HG03558 (cell line): Measurements from ENCODE around the gene LMX1A.

ENCODE experiments used
- ATAC-seq: cut with Tn5 transposase; IDR thresholded peaks from one replicate; pipeline ENCODE4 v1.9.1; 2021; ENCODE audit warnings: moderate number of reproducible peaks; ENCODE audit not compliant: unreplicated experiment; ENCODE audit errors: extremely low read depth

LMX1A gene

GRCh38 chr1:165174491-165174890 is 182.0 kb downstream of the LMX1A start:
- ATAC-seq: no peak

- no peak for ATAC-seq
Observed at GRCh38 chr1:165173818-165174217, 182.7 kb downstream of the LMX1A start.

GRCh38 chr1:165173409-165173808 is 183.1 kb downstream of the LMX1A start:
- no peak for ATAC-seq

GRCh38 chr1:165172666-165173065 is 183.8 kb downstream of the LMX1A start:
- no peak for ATAC-seq

- no peak for ATAC-seq
Observed at GRCh38 chr1:165169729-165170128, 186.8 kb downstream of the LMX1A start.

GRCh38 chr1:165169028-165169427 is 187.5 kb downstream of the LMX1A start:
- no peak for ATAC-seq

- ATAC-seq: no peak
Observed at GRCh38 chr1:165168467-165168866, 188.0 kb downstream of the LMX1A start.

- ATAC-seq: no peak
Observed at GRCh38 chr1:165162671-165163241, 193.8 kb downstream of the LMX1A start.

- no peak for ATAC-seq
Observed at GRCh38 chr1:165161130-165161529, 195.4 kb downstream of the LMX1A start.

- no peak for ATAC-seq
Observed at GRCh38 chr1:165153182-165153581, 203.3 kb downstream of the LMX1A start.

GRCh38 chr1:165152727-165153126 is 203.8 kb downstream of the LMX1A start:
- no peak for ATAC-seq

GRCh38 chr1:165152109-165152508 is 204.4 kb downstream of the LMX1A start:
- no peak for ATAC-seq
